ENCODE data around the gene MYL2. TPM values are rescaled to one million over a fixed set of nuclear protein-coding genes. Genes with fewer than 3 reads are reported as not detected.

Gene MYL2
- total and polyA plus RNA-seq, 2 experiments from 2014 or later = not detected

DNA sequence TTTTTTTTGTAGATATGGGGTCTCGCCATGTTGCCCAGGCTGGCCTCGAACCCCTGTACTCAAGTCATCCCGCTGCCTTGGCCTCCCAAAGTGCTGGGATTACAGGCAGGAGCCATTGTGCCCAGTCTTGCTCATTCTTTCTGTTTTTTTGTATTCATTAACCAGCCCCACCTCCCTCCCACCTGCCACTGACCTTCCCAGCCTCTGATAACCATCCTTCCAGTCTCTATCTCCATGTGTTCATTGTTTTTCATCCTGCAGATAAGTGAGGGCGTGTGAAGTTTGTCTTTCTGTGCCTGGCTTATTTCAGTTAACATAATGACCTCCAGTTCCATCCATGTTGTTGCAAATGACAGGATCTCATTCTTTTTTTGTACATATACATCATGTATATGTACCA, 19.0 kb downstream of the MYL2 start:
- H4K20me1 ChIP-seq (ENCODE audit: insufficient read depth) = no peaks in the 10 kb centered on the region
- in situ Hi-C loops (cut with MboI) = no loop called here
- H3K9me3 ChIP-seq (ENCODE audit: low read depth) = no peaks in the 10 kb centered on the region
- no peak overlapping the region for H3K4me3 ChIP-seq
- H3K9ac ChIP-seq = no peak overlapping the region
- no peaks in the 10 kb centered on the region for H3F3A ChIP-seq (ENCODE audit: insufficient read depth)
- peaks cover 9% of the 10 kb centered on the region; the same call in 1 of the 2 replicates for H3K27me3 ChIP-seq (replicated peaks; ENCODE audit: insufficient read depth)
- no peaks in the 10 kb centered on the region for H3K4me1 ChIP-seq (ENCODE audit: insufficient read depth)
- TF ChIP-seq EZH2 (IDR thresholded peaks at IDR 0.05; ENCODE audit: insufficient read depth, poor library complexity, severe bottlenecking) (no peak), EZH2phosphoT487 (IDR thresholded peaks at IDR 0.05; ENCODE audit: insufficient read depth, low read depth) (no peak)
- H3K27ac ChIP-seq = no peak overlapping the region
- no peak overlapping the region for H2AFZ ChIP-seq
- no peaks in the 10 kb centered on the region for H3K79me2 ChIP-seq (ENCODE audit: insufficient read depth)
- no peaks in the 10 kb centered on the region for H3K36me3 ChIP-seq (ENCODE audit: low read depth)
- DNase-seq = no peak
- H3K4me2 ChIP-seq (ENCODE audit: unreplicated experiment) = no peak overlapping the region
- no peaks in the 10 kb centered on the region for H3K9me2 ChIP-seq (ENCODE audit: insufficient read depth)
- 41 to 43% methylated on average over 4 of the region's 4 CpGs for WGBS, 2 experiments (ENCODE audit: low coverage in 1 of 2, low lambda C conversion rate in 2 of 2, missing lambda C conversion rate in 2 of 2)

DNA sequence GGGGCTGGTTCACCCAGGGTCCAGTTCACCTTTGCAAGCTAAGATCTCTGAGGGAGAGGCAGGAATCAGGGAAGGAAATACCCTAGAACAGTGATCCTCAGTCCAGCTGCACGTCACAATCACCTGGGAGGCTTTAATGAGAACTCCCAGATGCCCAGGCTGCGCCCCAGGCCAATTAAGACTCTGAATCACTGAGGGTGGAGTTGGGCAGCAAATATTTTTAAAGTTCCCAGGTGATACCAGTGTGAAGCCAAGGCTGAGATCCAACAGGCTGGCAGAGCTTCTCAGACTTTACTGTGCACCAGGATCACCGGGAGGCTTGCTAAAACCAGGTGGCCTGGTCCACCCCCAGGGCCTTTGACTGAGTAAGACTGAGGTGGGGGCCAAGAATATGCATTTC, 23.8 kb downstream of the MYL2 start:
- no peaks in the 10 kb centered on the region for H3K36me3 ChIP-seq (ENCODE audit: low read depth)
- in situ Hi-C loops (cut with MboI) = no loop called here
- no peak overlapping the region for H3K9ac ChIP-seq
- no peaks in the 10 kb centered on the region for H4K20me1 ChIP-seq (ENCODE audit: insufficient read depth)
- no peak for TF ChIP-seq EZH2 (IDR thresholded peaks at IDR 0.05; ENCODE audit: insufficient read depth, poor library complexity, severe bottlenecking)
- WGBS, 2 experiments (ENCODE audit: low coverage in 1 of 2, low lambda C conversion rate in 2 of 2, missing lambda C conversion rate in 2 of 2) = 60 to 67% methylated on average over 3 of the region's 3 CpGs
- no peak overlapping the region for H2AFZ ChIP-seq
- H3K4me2 ChIP-seq (ENCODE audit: unreplicated experiment) = no peak overlapping the region
- no peak overlapping the region for H3K27ac ChIP-seq
- no peaks in the 10 kb centered on the region for H3K9me2 ChIP-seq (ENCODE audit: insufficient read depth)
- no peak for DNase-seq
- H3K79me2 ChIP-seq (ENCODE audit: insufficient read depth) = no peaks in the 10 kb centered on the region
- H3K4me3 ChIP-seq = no peak overlapping the region
- H3K27me3 ChIP-seq (replicated peaks; ENCODE audit: insufficient read depth) = peaks cover 9% of the 10 kb centered on the region; the same call in 1 of the 2 replicates
- no peaks in the 10 kb centered on the region for H3F3A ChIP-seq (ENCODE audit: insufficient read depth)
- H3K4me1 ChIP-seq (ENCODE audit: insufficient read depth) = no peaks in the 10 kb centered on the region
- H3K9me3 ChIP-seq (ENCODE audit: low read depth) = no peaks in the 10 kb centered on the region

DNA sequence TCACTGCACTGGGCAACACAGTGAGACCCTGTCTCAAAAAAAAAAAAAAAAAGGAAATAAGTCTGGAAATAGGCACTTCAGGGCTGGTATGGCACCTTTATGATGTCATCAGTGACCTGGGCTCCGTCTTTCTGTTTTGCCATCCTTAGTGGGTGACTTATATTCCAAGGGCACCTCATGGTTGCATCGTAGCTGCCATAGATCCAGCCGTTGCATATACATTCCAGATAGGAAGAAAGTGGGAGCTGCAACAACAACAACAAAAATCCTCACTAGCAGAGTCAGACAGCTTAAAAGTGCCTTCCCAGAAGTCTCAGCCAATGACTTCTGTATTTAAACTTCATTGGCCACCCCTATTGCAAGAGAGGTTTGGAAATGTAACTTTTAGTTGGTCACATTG, 26.4 kb downstream of the MYL2 start:
- DNase-seq = no peak
- no peaks in the 10 kb centered on the region for H3K9me2 ChIP-seq (ENCODE audit: insufficient read depth)
- H4K20me1 ChIP-seq (ENCODE audit: insufficient read depth) = no peaks in the 10 kb centered on the region
- TF ChIP-seq EZH2 (IDR thresholded peaks at IDR 0.05; ENCODE audit: insufficient read depth, poor library complexity, severe bottlenecking) = no peak
- TF ChIP-seq EZH2phosphoT487 (IDR thresholded peaks at IDR 0.05; ENCODE audit: insufficient read depth, low read depth) = no peak
- H3K27me3 ChIP-seq (replicated peaks; ENCODE audit: insufficient read depth) = peaks cover 3% of the 10 kb centered on the region; the same call in 1 of the 2 replicates
- no peaks in the 10 kb centered on the region for H3K9me3 ChIP-seq (ENCODE audit: low read depth)
- no peak overlapping the region for H3K9ac ChIP-seq
- no peaks in the 10 kb centered on the region for H3F3A ChIP-seq (ENCODE audit: insufficient read depth)
- no peaks in the 10 kb centered on the region for H3K4me1 ChIP-seq (ENCODE audit: insufficient read depth)
- in situ Hi-C loops (cut with MboI) = no loop called here
- 68 to 70% methylated on average over 3 of the region's 3 CpGs for WGBS, 2 experiments (ENCODE audit: low coverage in 1 of 2, low lambda C conversion rate in 2 of 2, missing lambda C conversion rate in 2 of 2)
- no peaks in the 10 kb centered on the region for H3K79me2 ChIP-seq (ENCODE audit: insufficient read depth)
- H2AFZ ChIP-seq = no peak overlapping the region
- H3K36me3 ChIP-seq (ENCODE audit: low read depth) = no peaks in the 10 kb centered on the region
- H3K4me2 ChIP-seq (ENCODE audit: unreplicated experiment) = no peak overlapping the region
- no peak overlapping the region for H3K4me3 ChIP-seq
- no peak overlapping the region for H3K27ac ChIP-seq

GRCh38 chr12:110889361-110889760, 31.0 kb downstream of the MYL2 start:
- no peaks in the 10 kb centered on the region for H3K9me3 ChIP-seq (ENCODE audit: low read depth)
- no peak for DNase-seq
- no peaks in the 10 kb centered on the region for H3K9me2 ChIP-seq (ENCODE audit: insufficient read depth)
- 75 to 77% methylated on average over 12 of the region's 12 CpGs for WGBS, 2 experiments (ENCODE audit: low coverage in 1 of 2, low lambda C conversion rate in 2 of 2, missing lambda C conversion rate in 2 of 2)
- H3K4me3 ChIP-seq = no peak overlapping the region
- H2AFZ ChIP-seq = no peak overlapping the region
- no peaks in the 10 kb centered on the region for H3K4me1 ChIP-seq (ENCODE audit: insufficient read depth)
- H3K9ac ChIP-seq = no peak overlapping the region
- H3K27me3 ChIP-seq (replicated peaks; ENCODE audit: insufficient read depth) = no peaks in the 10 kb centered on the region; the same call in 1 of the 2 replicates
- no peaks in the 10 kb centered on the region for H3F3A ChIP-seq (ENCODE audit: insufficient read depth)
- H4K20me1 ChIP-seq (ENCODE audit: insufficient read depth) = no peaks in the 10 kb centered on the region
- H3K79me2 ChIP-seq (ENCODE audit: insufficient read depth) = no peaks in the 10 kb centered on the region
- no peak overlapping the region for H3K27ac ChIP-seq
- no peaks in the 10 kb centered on the region for H3K36me3 ChIP-seq (ENCODE audit: low read depth)
- no peak overlapping the region for H3K4me2 ChIP-seq (ENCODE audit: unreplicated experiment)
- in situ Hi-C loops (cut with MboI) = no loop called here
- no peak for TF ChIP-seq EZH2phosphoT487 (IDR thresholded peaks at IDR 0.05; ENCODE audit: insufficient read depth, low read depth)
- no peak for TF ChIP-seq EZH2 (IDR thresholded peaks at IDR 0.05; ENCODE audit: insufficient read depth, poor library complexity, severe bottlenecking)
